Spleen (tissue), 7 donors: ENCODE results near the gene RPTN.

Experiments used
- CTCF ChIP-seq, 11 experiments: fragments of 200-600 bp in 7 of 11; fragments of 450-650 bp in 4 of 11; sonication (generic) in 4 of 11; IDR thresholded peaks in 8 of 11; conservative IDR thresholded peaks in 3 of 11; 1 replicate in 7 of 11; 2 replicates in 4 of 11; pipeline versions ENCODE4 v1.4.0 to v1.8.0; 2016 to 2021; ENCODE audit warnings: antibody characterized with exemption in 11 of 11, inconsistent platforms in 4 of 11, mild to moderate bottlenecking in 1 of 11
- POLR2A ChIP-seq, 3 donors: fragments of 450-650 bp; IDR thresholded peaks; one replicate each; pipeline ENCODE4 v1.5.1; 2017; ENCODE audit warnings: antibody characterized with exemption in 3 of 3, mild to moderate bottlenecking in 1 of 3
- donor health status: DM: no; HTN: no; CAD: no; lungs with moderate emphysema.
- donor health status: DM: no; HTN: no; CAD: no.
- donor health status: DM: no; HTN: no; CAD: no.

DNA sequence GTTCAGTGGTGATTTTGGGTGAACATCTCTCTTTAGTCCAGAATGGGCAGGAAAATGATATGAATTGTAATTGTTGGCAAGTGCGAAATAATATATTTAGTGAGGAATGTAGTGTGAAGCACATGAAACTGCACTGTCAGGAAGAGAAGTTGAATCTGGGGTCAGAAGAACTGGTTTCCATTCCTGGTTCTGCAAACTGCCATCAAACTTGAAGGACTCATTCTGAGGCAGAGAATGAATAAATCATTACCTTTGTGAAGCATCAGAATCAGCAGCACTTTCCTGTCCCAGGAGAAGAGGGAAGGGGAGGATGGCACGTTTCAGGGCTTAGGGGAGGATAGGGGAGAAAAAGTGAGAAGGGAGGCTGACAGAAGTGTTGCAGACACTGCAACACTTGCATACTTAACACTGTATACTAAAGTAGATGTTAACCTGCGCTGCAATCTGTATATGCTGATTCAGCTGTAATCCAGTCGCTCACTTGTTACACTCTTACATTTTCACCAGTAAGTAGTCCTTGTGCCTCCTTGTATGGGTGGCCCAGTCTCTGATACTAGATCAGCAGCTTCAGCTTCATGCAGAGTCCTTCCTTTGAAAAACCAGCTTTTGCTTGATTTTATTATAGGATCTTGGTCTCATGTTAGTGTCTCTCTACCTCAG lies 10.5 kb upstream of the RPTN start:
- TF ChIP-seq CTCF (IDR thresholded peaks at IDR 0.05 in 8 of 11, conservative IDR thresholded peaks at IDR 0.05 in 3 of 11) (no peak), POLR2A (IDR thresholded peaks at IDR 0.05) (no peak)
